DMS53 treated with DMSO at 0.1 percent for 48 hours (cell line): ENCODE results near the gene DEAF1.
A peak's percentile ranks its signal among the peaks of the same experiment; 100 is the strongest.

ENCODE experiments used
- DNase-seq: peaks from one replicate; lab custom pipeline; 2025; ENCODE audit not compliant: unreplicated experiment; lab: John Stamatoyannopoulos, UW

Gene DEAF1

GRCh38 chr11:613369-613968, 81.6 kb downstream of the DEAF1 start:
- peak; percentile 63 for DNase-seq

DNA sequence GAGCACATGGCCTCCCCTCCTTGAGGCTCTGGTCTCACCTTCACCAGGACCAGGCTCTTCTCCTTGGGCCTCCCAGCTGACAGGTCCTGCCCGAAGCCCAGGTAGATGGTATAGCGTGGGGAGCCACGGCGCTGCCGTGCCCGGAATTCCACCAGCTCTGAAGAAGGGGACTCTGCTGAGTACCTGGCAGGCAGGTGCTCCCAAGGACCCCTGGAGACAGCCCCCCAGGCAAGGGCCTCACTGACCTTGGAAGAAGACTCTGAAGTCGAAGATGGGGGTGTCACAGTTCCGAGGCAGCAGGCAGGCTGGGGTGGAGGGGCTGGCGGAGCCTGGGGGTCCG, 82.1 kb downstream of the DEAF1 start:
- no peak for DNase-seq

DNA sequence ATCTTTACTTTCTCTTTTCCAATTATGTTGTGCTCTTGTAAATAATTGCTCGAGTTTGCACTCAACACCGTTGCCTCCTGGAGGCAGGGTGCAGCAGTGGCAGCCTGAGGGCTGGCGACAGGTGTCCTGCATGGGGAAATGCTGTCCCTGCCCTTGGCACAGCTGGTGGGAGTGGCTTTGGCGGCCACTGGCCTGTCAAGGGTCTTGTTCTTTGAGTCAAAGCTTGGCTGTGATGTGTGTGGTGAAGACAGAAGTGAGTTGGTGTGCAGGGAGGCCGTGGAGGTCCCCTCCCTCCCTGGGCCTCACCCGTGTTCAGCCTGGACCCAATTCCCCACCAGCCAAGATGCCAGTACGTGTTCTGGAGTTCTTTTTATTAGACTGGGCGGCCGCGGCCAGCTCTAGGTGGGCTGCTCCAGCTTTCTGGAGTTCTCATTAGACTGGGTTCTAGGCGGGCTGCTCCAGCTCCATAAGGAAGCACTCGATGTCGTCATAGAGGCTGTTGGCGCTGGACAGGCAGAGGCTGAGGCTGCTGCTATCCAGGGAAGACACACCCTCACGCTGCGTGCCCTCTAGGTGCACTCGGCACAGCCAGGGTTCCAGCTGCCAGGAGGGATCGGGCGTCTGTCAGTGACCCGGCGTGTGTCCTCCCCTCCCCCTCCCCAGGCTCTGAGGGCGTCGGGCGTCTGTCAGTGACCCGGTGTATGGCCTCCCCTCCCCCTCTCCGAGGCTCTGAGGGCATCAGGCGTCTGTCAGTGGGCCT, 82.6 kb downstream of the DEAF1 start:
- peak; percentile 61 for DNase-seq

- DNase-seq = no peak
Observed at GRCh38 chr11:611001-611996, 83.7 kb downstream of the DEAF1 start.

- DNase-seq = no peak
Observed at GRCh38 chr11:610146-610801, 84.7 kb downstream of the DEAF1 start.

DNA sequence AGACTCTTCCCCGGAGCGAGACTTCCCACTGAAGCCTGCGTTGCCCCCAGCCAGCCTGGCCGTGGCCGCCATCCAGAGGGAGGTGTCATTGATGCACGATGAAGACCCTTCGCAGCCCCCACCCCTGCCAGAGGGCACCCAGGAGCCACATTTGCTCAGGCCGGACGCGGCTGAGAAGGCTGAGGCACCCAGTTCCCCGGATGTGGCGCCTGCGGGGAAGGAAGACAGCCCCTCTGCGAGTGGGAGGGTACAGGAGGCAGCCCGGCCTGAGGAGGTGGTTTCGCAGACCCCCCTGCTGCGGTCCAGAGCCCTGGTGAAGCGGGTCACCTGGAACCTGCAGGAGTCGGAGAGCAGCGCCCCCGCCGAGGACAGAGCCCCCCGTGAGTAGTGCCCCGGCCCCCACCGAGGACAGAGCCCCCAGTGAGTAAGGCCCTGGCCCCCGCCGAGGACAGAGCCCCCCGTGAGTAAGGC, 85.6 kb downstream of the DEAF1 start:
- no peak for DNase-seq

DNA sequence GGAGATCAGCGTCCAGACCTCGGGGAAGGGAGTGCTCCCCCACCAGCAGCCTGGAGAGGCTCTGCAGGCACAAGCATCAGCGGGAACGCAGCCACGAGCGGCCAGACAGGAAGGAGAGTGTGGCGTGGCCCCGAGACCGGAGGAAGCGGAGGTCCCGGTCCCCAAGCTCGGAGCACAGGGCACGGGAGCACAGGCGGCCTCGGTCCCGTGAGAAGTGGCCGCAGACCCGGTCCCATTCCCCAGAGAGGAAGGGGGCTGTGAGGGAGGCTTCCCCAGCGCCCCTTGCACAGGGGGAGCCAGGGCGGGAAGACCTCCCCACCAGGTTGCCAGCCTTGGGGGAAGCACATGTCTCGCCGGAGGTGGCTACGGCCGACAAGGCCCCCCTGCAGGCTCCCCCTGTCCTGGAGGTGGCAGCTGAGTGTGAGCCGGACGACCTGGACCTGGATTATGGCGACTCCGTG, 86.2 kb downstream of the DEAF1 start:
- DNase-seq = no peak

- DNase-seq = no peak
Observed at GRCh38 chr11:607971-608659, 86.9 kb downstream of the DEAF1 start.

- no peak for DNase-seq
Observed at GRCh38 chr11:607020-607780, 87.8 kb downstream of the DEAF1 start.

- DNase-seq = peak; percentile 1
Observed at GRCh38 chr11:606245-606644, 88.8 kb downstream of the DEAF1 start.

DNA sequence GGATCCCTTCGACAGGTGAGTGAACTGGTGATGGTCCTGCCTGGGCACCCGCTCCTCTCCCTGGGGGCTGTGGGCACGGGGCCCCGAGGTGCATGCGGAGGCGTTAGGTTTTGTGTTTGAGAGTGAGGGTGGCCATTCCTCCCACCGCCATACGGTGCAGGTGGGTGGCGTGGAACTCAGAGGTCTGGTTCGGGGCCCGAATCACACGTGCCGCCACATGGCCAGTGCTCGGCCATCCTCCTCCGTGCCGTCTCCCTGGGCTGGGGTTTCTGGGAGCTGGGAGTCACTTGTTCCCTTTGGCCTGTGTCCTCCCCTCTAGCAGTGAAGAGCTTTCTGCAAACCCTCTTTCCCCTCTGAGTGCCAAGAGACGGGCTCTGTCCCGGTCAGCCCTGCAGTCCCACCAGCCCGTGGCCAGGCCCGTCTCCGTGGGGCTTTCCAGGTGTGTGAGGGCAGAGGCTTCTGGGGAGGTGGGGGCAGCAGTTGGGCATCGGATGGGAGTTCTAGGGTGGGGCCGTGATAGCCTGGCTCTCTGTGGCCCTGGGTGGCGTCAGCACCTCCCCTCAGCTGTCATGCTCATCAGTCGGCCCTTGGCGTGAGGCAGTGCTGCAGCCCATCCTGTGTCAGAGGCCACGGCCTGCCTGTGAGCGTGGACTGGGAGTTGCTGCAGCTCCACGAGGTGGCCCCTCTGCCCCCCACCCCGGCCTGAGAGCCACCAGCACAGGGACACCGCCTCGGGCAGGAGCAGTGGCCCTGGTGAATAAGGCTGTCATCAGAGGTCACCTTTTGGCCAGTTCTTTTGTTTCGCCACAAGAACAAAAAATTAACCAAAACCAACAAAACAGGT, 89.5 kb downstream of the DEAF1 start:
- no peak for DNase-seq

- no peak for DNase-seq
Observed at GRCh38 chr11:603154-603553, 91.9 kb downstream of the DEAF1 start.

DNA sequence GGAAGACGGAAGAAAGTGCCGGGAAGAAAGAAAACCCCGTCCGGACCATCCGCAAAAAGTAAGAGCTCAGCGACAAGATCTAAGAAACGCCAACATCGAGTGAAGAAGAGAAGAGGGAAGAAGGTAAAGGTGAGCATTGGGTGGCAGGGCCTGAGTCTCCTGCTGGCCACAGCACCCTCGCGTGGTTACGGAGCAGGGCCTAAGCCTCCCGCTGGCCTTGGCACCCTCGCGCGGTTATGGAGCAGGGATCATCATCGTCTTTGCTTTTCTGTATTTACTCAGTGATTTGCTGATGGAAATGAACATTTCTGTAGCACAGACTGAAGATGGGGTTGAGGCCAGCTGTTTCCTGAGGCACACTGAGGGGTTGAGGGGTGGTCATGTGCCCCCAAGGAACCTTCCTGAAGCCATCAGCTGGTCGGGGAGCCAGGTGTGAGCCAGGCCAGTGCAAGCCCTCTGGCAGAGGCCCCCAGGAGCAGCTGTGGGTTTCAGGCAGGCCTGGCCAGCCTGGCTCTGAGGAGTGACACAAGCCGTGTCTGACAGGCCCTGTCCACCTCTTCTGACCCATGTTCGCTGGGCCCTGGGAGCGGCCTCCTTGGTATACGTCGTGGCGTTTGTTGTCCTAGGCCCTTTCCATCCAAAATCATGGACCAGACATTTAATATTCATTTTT, 93.3 kb downstream of the DEAF1 start:
- DNase-seq = no peak

GRCh38 chr11:598005-598680, 96.9 kb downstream of the DEAF1 start:
- no peak for DNase-seq

DNA sequence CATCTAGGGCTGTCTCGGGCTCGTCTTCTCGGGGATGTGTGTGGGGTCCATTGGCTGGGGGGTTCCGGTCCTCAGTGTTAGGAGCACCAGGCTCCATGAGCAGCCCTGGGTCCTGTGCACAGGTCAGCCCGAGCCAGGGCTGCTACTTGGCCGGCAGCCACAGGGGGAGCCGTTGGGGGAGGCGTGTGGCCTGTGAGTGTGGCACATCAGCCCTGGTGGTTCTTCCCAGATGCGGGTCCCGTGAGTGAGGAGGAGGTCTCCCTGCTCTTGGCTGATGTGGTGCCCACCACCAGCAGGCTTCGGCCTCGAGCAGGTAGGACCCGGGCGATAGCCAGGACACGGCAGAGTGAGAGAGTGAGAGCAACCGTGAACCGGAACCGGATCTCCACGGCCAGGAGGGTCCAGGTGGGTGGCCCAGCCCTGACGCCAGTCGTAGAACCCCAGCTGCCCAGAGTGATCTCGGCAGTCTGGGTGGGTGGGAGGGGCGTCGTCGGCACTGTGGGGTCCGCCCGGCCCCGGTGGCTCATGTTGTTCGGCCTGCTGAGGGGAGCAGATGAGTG, 97.8 kb downstream of the DEAF1 start:
- DNase-seq = no peak

DNA sequence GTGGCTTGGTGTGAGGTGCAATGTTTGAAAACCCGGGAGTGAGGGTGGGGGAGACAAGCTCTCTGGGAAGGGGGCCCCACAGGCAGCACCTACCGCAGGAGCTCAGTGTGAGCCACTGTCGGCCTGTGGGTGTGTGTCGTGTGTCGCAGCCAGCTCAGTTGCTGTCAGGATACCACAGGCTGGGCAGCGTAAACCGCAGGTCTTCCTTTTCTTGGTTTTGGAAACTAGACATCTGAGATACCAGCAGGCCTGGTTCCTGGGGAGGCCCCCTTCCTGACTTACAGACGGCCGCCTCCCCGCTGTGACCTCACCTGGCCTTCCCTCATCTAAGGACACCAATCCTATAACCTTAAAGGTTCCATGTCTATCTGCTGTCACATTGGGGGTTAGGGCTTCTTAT, 98.6 kb downstream of the DEAF1 start:
- DNase-seq = no peak

- DNase-seq = no peak
Observed at GRCh38 chr11:595400-595799, 99.6 kb downstream of the DEAF1 start.
